ENCODE data around the gene ALDH3B2.

GRCh38 chr11:67627441-67627811 lies 47.0 kb downstream of the ALDH3B2 start:
- no peak for TF ChIP-seq CTCF (IDR thresholded peaks at IDR 0.05)
- no peak for TF ChIP-seq NR2C2 (CRISPR knock-in tag; IDR thresholded peaks at IDR 0.05)
- TF ChIP-seq USF1 (CRISPR knock-in tag; IDR thresholded peaks at IDR 0.05), result no peak
